Fibroblast of the aortic adventitia (primary cell): ENCODE results near the gene POLD1. TPM values are rescaled to one million over a fixed set of nuclear protein-coding genes. Genes with fewer than 3 reads are reported as not detected.

Source experiments
- DNase-seq: peaks from one replicate; pipeline ENCODE4 v3.0.0-alpha.2; 2010; ENCODE audit warnings: low read depth
- H3K4me3 ChIP-seq: 2 replicates; pipeline ENCODE4 v1.5.1; 2011; ENCODE audit warnings: low read depth, mild to moderate bottlenecking, control low read depth, low read length, moderate library complexity
- CTCF ChIP-seq: IDR thresholded peaks from 2 replicates; pipeline ENCODE4 v1.5.1; 2011; ENCODE audit warnings: mild to moderate bottlenecking, low read length, control low read depth, inconsistent platforms; ENCODE audit not compliant: insufficient read depth
- total RNA-seq: library from RNA; depleted of rRNA; stranded (reverse); fragments of >200 nt; gene quantifications from 2 replicates; pipeline ENCODE4 v1.2.3, GENCODE V29; 2012; ENCODE audit warnings: low replicate concordance

Gene POLD1
- total RNA-seq, 1 donor: 29.3 TPM

GRCh38 chr19:50420127-50420526, 36.0 kb downstream of the POLD1 start:
- no peak for DNase-seq
- H3K4me3 ChIP-seq: no peak overlapping the region
- no peak for TF ChIP-seq CTCF

- DNase-seq: no peak
- H3K4me3 ChIP-seq: no peak overlapping the region
- TF ChIP-seq CTCF: no peak
Observed at GRCh38 chr19:50420808-50421207, 36.7 kb downstream of the POLD1 start.

- no peak for DNase-seq
- no peak for TF ChIP-seq CTCF
Observed at GRCh38 chr19:50422397-50423278, 38.5 kb downstream of the POLD1 start.

GRCh38 chr19:50423279-50424113, 39.3 kb downstream of the POLD1 start:
- H3K4me3 ChIP-seq: no peak overlapping the region
- no peak for TF ChIP-seq CTCF
- DNase-seq: no peak

More at GRCh38 chr19:50422397-50423278, 38.5 kb downstream of the POLD1 start:
- H3K4me3 ChIP-seq: no peak overlapping the region

GRCh38 chr19:50425581-50425980, 41.4 kb downstream of the POLD1 start:
- no peak for TF ChIP-seq CTCF
- no peak for DNase-seq
- H3K4me3 ChIP-seq: no peak overlapping the region

- no peak for TF ChIP-seq CTCF
- H3K4me3 ChIP-seq: no peak overlapping the region
- DNase-seq: no peak
Observed at GRCh38 chr19:50427318-50427925, 43.3 kb downstream of the POLD1 start.
